Panc1 (cell line): ENCODE measurements around the gene LETM1. TPM values are rescaled to one million over a fixed set of nuclear protein-coding genes. Genes with fewer than 3 reads are reported as not detected.

Experiments used
- ATAC-seq: fragments of 200-7000 bp; cut with Tn5 transposase; 2 replicates; pipeline ENCODE4 v1.9.1; 2020; ENCODE audit warnings: mild to moderate bottlenecking, moderate library complexity
- BruUV-seq: library from RNA; stranded (reverse); fragments of 400-500 nt; replicated peaks from 2 replicates; lab custom pipeline; 2021; lab: Mats Ljungman, UMichigan
- CTCF ChIA-PET: fragments of 300-600 bp; sonication (Branson Sonifier 250); formaldehyde crosslinking; loops from one replicate; lab custom pipeline; 2022; ENCODE audit warnings: antibody characterized with exemption; lab: Charles Lee
- POLR2A ChIA-PET: fragments of 300-600 bp; sonication (Branson Sonifier 250); formaldehyde crosslinking; loops from one replicate; lab custom pipeline; 2022; ENCODE audit warnings: antibody characterized with exemption; lab: Charles Lee
- DNase-seq: peaks from one replicate; pipeline ENCODE4 v3.0.0-alpha.2; 2010; ENCODE audit warnings: low read depth, low spot score
- H3K27ac ChIP-seq: 2 replicates; pipeline ENCODE4 v1.5.1; 2011; ENCODE audit warnings: mild to moderate bottlenecking, low read length, inconsistent platforms
- H3K27me3 ChIP-seq: fragments of 200-500 bp; sonication (Bioruptor generic); 2 replicates; pipeline ENCODE4 v1.6.0; 2014; ENCODE audit warnings: low read length, inconsistent platforms; ENCODE audit not compliant: control insufficient read depth, insufficient read depth
- H3K36me3 ChIP-seq: fragments of 200-500 bp; sonication (Bioruptor generic); 2 replicates; pipeline ENCODE4 v1.5.1; 2014; ENCODE audit warnings: inconsistent platforms, mild to moderate bottlenecking, low read length, moderate library complexity; ENCODE audit not compliant: control insufficient read depth, insufficient read depth
- H3K4me1 ChIP-seq: 2 replicates; pipeline ENCODE4 v1.5.1; 2011; ENCODE audit warnings: inconsistent platforms, mild to moderate bottlenecking, low read length, moderate library complexity; ENCODE audit not compliant: control insufficient read depth, insufficient read depth
- H3K4me3 ChIP-seq, 2 experiments: 2 replicates each; pipeline ENCODE4 v1.5.1; 2011 to 2012; ENCODE audit warnings: low read depth in 2 of 2, low read length in 2 of 2, mild to moderate bottlenecking in 2 of 2, inconsistent platforms in 1 of 2, moderate library complexity in 1 of 2
- H3K9me3 ChIP-seq: fragments of 200-500 bp; sonication (Bioruptor generic); 2 replicates; pipeline ENCODE4 v1.5.1; 2014; ENCODE audit warnings: low read depth, mild to moderate bottlenecking, inconsistent platforms, low read length, moderate library complexity; ENCODE audit not compliant: control insufficient read depth, insufficient read depth
- CTCF ChIP-seq: fragments of 450-650 bp; IDR thresholded peaks from 2 replicates; pipeline ENCODE4 v1.5.1; 2017; ENCODE audit warnings: mild to moderate bottlenecking
- POLR2AphosphoS5 ChIP-seq: IDR thresholded peaks from 2 replicates; pipeline ENCODE4 v1.6.1; 2012; ENCODE audit warnings: mild to moderate bottlenecking, low read depth, low read length, moderate library complexity
- REST ChIP-seq, 2 experiments: IDR thresholded peaks; 2 replicates each; pipeline ENCODE4 v1.6.1; 2011 to 2012; ENCODE audit warnings: low read depth in 2 of 2, control low read depth in 1 of 2, low read length in 1 of 2, mild to moderate bottlenecking in 1 of 2, moderate library complexity in 1 of 2; ENCODE audit not compliant: insufficient read depth in 1 of 2
- SIN3A ChIP-seq: IDR thresholded peaks from 2 replicates; pipeline ENCODE4 v1.6.1; 2012; ENCODE audit warnings: low read depth, mild to moderate bottlenecking, low read length, moderate library complexity, borderline replicate concordance; ENCODE audit not compliant: insufficient read depth
- TCF7L2 ChIP-seq: IDR thresholded peaks from 2 replicates; pipeline ENCODE4 v1.6.1; 2011; ENCODE audit warnings: mild to moderate bottlenecking, low read depth, low read length, inconsistent platforms
- in situ Hi-C: cut with HindIII; loops from 2 replicates; pipeline ENCODE4 v1.10.0; 2016; ENCODE audit warnings: low sequenced_read_pairs, low pct_unique_long_range_greater_than_20kb
- intact Hi-C: fragments of 100-400 bp; cut with micrococcal nuclease; formaldehyde crosslinking; loops from one replicate; pipeline ENCODE4 v1.10.0; 2022; ENCODE audit not compliant: unreplicated experiment
- total RNA-seq: library from RNA; stranded (reverse); gene quantifications from one replicate; pipeline ENCODE4 v1.2.1, GENCODE V29; 2021; ENCODE audit not compliant: unreplicated experiment

LETM1 gene
- total RNA-seq, 1 experiment from 2014 or later, result 67.6 TPM

GRCh38 chr4:1805493-1806222, 50.3 kb downstream of the LETM1 start:
- H3K27me3 ChIP-seq, result no peaks in the 10 kb centered on the region
- intact Hi-C loops (no loop called here), in situ Hi-C loops (no loop called here)
- H3K9me3 ChIP-seq, result no peaks in the 10 kb centered on the region
- no peak overlapping the region for H3K4me3 ChIP-seq
- no peaks in the 10 kb centered on the region for H3K36me3 ChIP-seq
- H3K27ac ChIP-seq, result no peak overlapping the region
- ATAC-seq (no peak), DNase-seq (no peak)
- BruUV-seq, result no TSS peak
- TF ChIP-seq SIN3A, result no peak
- no peak for TF ChIP-seq POLR2AphosphoS5
- no peak for TF ChIP-seq REST (IDR thresholded peaks at IDR 0.05; ENCODE audit: insufficient read depth in 1 of 2, low read depth in 2 of 2, low read length in 1 of 2)
- TF ChIP-seq TCF7L2, result no peak
- no peak for TF ChIP-seq CTCF
- ChIA-PET CTCF (no interaction called here), POLR2A (no interaction called here)
- H3K4me1 ChIP-seq, result no peaks in the 10 kb centered on the region

GRCh38 chr4:1804638-1805492, 51.1 kb downstream of the LETM1 start:
- POLR2A ChIA-PET, result interaction anchor here (0.6 kb wide), 1 partner anchor 74 kb away, joined by 6 read pairs; no protein-coding TSS in a partner anchor
- intact Hi-C loops, result no loop called here
- CTCF ChIA-PET, result interaction anchor here (1.2 kb wide), 1 partner anchor 57 kb away, joined by 4 read pairs; no protein-coding TSS in a partner anchor

More at GRCh38 chr4:1804638-1805492, 51.1 kb downstream of the LETM1 start:
- Histone ChIP-seq H3K27me3 (no peaks in the 10 kb centered on the region), H3K4me3 (no peak overlapping the region), H3K4me1 (no peaks in the 10 kb centered on the region), H3K9me3 (no peaks in the 10 kb centered on the region), H3K27ac (no peak overlapping the region), H3K36me3 (no peaks in the 10 kb centered on the region)
- DNase-seq, result no peak
- TF ChIP-seq CTCF, result no peak
- no peak for TF ChIP-seq POLR2AphosphoS5
- no peak for TF ChIP-seq SIN3A
- TF ChIP-seq TCF7L2, result no peak
- TF ChIP-seq REST (IDR thresholded peaks at IDR 0.05; ENCODE audit: insufficient read depth in 1 of 2, low read depth in 2 of 2, low read length in 1 of 2), result no peak
- BruUV-seq, result no TSS peak
- in situ Hi-C loops, result no loop called here
- no peak for ATAC-seq
